HG03175 (cell line): ENCODE results near the gene TTC23.

Experiments
- ATAC-seq: cut with Tn5 transposase; IDR thresholded peaks from one replicate; pipeline ENCODE4 v1.9.1; 2021; ENCODE audit warnings: mild to moderate bottlenecking, moderate library complexity; ENCODE audit not compliant: unreplicated experiment

Gene TTC23

DNA sequence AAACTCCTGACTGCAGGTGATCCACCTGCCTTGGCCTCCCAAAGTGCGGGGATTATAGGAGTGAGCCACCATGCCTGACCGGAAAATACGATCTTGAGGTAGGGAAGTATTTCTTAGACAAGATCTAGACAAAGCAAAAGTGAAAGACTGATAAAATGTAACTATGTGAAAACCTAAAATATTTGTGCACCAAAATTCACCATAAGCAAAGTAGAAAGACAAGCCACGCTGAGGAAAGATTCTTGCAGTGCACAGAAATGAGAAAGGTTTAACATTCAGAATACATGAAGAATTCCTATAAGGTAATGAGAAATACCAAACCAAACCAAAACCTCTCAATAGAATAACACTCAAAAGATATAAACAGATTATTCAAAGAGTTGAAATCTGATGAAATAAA, 108.8 kb downstream of the TTC23 start:
- no peak for ATAC-seq

DNA sequence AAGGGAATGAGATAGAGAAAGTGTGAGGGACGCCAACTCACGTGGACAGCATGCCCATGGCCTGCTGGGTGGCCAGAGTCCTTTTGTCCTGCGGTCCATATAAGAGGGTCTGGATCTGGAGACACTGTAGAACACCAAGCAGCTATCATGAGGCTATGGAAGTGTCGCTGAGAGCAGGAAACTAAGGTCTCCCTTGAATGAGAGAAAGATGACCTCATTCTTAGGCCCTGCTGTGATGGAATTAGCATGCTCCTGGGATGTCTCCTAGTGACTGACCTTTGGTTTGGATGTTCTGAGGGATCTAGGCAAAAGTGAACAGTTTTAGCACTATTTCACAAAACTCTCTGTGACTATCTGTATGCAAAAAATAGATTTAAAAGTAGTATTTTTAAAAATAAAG, 110.1 kb downstream of the TTC23 start:
- no peak for ATAC-seq

GRCh38 chr15:99138491-99138982, 110.8 kb downstream of the TTC23 start:
- no peak for ATAC-seq

- ATAC-seq = no peak
Measured at GRCh38 chr15:99137877-99138276, 111.5 kb downstream of the TTC23 start.

- ATAC-seq = no peak
Measured at GRCh38 chr15:99137111-99137546, 112.3 kb downstream of the TTC23 start.

GRCh38 chr15:99135194-99135593, 114.2 kb downstream of the TTC23 start:
- ATAC-seq = no peak

DNA sequence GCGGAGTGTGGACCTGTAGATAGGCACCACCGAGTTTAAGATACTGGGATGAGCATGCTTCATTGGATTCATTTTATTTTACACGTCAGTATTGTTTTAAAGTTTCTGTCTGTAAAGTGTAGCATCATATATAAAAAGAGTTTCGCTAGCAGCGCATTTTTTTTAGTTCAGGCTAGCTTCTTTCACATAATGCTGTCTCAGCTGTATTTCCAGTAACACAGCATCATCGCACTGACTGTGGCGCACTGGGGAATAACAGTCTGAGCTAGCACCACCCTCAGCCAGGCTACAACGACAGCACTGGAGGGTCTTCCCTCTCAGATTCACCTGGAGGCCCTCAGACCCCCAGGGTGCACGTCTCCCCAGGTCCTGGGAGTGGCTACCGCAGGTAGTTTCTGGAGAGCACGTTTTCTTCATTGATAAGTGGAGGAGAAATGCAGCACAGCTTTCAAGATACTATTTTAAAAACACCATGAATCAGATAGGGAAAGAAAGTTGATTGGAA, 115.0 kb downstream of the TTC23 start:
- ATAC-seq = no peak

DNA sequence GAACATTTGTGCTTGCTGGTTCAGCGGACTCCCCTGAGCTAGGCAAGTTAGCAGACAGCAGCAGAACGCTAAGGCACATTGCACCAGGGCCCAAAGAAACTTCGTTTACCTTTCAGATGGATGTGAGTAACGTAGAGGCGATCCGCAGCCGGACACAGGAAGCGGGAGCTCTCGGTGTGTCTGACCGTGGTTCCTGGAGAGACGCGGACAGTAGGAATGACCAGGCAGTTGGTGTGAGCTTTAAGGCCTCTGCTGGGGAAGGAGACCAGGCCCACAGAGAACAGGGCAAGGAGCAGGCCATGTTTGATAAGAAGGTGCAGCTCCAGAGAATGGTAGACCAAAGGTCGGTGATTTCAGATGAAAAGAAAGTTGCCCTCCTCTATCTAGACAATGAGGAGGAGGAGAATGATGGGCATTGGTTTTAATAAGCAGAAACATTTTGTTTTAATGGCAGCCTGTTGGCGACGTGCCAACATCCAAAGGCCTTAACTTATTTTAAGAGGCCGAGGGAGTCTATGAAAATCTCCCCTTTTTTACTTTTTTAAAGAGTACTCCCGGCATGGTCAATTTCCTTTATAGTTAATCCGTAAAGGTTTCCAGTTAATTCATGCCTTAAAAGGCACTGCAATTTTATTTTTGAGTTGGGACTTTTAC, 116.6 kb downstream of the TTC23 start:
- no peak for ATAC-seq

GRCh38 chr15:99132122-99132521, 117.3 kb downstream of the TTC23 start:
- no peak for ATAC-seq

- ATAC-seq = no peak
Measured at GRCh38 chr15:99131441-99132023, 117.8 kb downstream of the TTC23 start.

DNA sequence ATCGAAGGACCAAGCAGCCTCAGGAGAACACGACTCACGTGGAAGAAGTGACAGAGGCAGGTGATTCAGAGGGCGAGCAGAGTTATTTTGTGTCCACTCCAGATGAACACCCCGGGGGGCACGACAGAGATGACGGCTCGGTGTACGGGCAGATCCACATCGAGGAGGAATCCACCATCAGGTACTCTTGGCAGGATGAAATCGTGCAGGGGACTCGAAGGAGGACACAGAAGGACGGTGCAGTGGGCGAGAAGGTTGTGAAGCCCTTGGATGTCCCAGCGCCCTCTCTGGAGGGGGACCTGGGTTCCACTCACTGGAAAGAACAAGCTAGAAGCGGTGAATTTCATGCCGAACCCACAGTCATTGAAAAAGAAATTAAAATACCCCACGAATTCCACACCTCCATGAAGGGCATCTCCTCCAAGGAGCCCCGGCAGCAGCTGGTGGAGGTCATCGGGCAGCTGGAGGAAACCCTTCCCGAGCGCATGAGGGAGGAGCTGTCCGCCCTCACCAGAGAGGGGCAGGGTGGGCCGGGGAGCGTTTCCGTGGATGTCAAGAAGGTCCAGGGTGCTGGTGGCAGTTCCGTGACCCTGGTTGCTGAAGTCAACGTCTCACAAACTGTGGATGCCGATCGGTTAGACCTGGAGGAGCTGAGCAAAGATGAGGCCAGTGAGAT, 118.5 kb downstream of the TTC23 start:
- ATAC-seq = no peak

DNA sequence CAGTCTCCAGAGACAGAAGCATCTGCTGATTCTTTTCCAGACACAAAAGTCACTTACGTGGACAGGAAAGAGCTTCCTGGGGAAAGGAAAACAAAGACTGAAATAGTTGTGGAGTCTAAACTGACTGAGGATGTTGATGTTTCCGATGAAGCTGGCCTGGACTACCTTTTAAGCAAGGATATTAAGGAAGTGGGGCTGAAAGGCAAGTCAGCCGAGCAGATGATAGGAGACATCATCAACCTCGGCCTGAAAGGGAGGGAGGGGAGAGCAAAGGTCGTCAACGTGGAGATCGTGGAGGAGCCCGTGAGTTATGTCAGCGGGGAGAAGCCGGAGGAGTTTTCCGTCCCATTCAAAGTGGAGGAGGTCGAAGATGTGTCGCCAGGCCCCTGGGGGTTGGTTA, 119.1 kb downstream of the TTC23 start:
- ATAC-seq = no peak

- ATAC-seq = no peak
Measured at GRCh38 chr15:99129644-99130043, 119.7 kb downstream of the TTC23 start.

GRCh38 chr15:99128411-99128810, 121.0 kb downstream of the TTC23 start:
- no peak for ATAC-seq

- ATAC-seq = no peak
Measured at GRCh38 chr15:99127773-99128172, 121.6 kb downstream of the TTC23 start.

GRCh38 chr15:99126930-99127329, 122.5 kb downstream of the TTC23 start:
- ATAC-seq = no peak

GRCh38 chr15:99126131-99126588, 123.2 kb downstream of the TTC23 start:
- ATAC-seq = no peak

DNA sequence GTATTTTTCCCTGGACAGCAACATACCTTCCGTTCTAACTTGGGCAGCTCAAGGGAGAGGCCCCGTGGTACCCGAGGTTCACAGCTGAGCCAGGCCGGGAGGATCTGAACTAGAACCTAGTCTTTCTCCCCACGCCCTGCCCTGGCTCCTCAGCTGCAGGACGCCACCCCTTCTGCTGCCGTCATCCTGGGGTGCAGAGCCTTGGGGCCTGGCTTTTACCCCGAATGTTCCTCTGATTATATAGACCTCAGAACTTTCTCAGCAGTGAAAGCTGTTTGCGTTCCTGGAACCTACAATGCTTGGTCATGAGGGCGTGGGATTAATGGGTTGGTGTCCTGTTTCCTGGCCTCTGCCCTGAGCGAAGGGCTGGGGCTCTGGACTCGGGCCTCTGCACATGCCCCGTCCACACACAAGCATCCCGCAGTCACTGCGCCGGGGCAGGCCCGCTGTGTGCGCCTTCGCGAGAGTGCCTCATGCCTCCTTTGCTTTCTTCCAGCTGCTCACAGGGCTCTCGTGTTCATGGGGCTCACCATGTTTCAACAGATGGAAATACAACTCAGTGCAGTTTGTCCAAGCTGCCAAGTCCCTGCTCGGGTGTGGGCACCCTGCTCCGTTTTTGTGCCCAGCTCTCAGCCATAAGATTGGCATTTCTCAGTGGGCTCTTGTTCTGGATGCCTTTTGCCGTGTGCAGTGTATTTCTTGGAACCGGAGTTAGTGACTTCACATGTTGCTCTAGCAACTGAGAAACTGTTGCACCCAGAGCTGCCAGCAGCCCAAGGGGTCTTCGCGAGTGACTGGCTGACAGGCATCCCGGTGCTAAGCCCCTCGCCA, 124.1 kb downstream of the TTC23 start:
- no peak for ATAC-seq

- ATAC-seq = no peak
Measured at GRCh38 chr15:99124641-99125040, 124.7 kb downstream of the TTC23 start.

DNA sequence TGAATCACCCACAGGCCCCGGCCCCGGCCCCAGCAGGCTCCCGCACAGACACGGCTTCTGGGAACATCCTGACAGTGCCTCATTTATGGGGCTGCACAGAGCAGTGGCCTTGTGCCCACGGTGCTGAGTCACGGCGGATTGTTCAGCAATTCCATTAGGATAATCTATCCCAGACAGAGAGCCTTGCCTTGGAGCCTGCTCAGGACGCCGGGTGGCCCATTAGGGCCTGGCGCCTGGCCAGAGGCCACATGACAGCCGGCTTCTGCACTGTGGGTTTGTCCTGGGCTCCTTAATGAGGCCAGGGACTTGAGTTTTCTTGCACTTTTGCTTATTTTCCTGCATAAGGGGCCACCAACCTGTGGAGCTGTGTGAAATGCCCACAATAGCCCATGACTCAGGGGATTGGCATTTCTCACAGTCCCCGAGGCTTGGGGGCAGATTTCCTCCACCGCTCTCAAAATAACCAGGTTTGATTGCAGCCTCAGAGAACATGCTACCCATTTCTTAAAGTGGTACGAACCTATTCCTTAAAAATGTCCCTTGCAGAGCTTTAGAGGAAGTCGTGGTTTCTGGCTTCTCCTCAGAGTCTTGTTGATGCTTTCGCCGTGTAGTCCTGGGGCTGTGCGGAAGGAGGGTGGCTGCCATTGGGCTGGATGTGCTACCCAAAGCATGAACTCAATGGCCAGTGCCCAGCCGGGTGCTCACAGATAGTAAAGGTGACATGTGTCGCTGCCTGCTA, 125.5 kb downstream of the TTC23 start:
- no peak for ATAC-seq
